ENCODE data around the gene CD3D. TPM values are rescaled to one million over a fixed set of nuclear protein-coding genes. Genes with fewer than 3 reads are reported as not detected.

The CD3D gene
- total RNA-seq, 1 donor from 2014 or later: 0.61 TPM

GRCh38 chr11:118334745-118335144 lies 7.8 kb downstream of the CD3D start:
- peaks cover 19% of the 10 kb centered on the region for H3K27me3 Mint-ChIP-seq (ENCODE audit: low read depth, unreplicated experiment)
- no peaks in the 10 kb centered on the region for H3K4me1 ChIP-seq (ENCODE audit: insufficient read depth, low read length)
- no peak overlapping the region for H2AFZ ChIP-seq (ENCODE audit: low read depth, low read length)
- no peak overlapping the region for H3K4me2 ChIP-seq (ENCODE audit: low read length)
- H3K4me1 Mint-ChIP-seq (ENCODE audit: low read depth, unreplicated experiment): peaks cover 2% of the 10 kb centered on the region
- no peaks in the 10 kb centered on the region for H3K9me3 ChIP-seq (ENCODE audit: insufficient read depth, low read depth, low read length)
- no peak overlapping the region for H3K4me3 ChIP-seq (ENCODE audit: insufficient read depth, low read depth, low read length)
- H3K27me3 ChIP-seq (ENCODE audit: insufficient read depth, low read length): no peaks in the 10 kb centered on the region
- no peaks in the 10 kb centered on the region for H3K9me3 Mint-ChIP-seq (ENCODE audit: unreplicated experiment)
- FAIRE-seq (no peak), DNase-seq (ENCODE audit: low read depth) (no peak)
- TF ChIP-seq EZH2 (IDR thresholded peaks at IDR 0.05; ENCODE audit: insufficient read depth, low read length) (no peak), CTCF (IDR thresholded peaks at IDR 0.05; ENCODE audit: insufficient read depth, low read depth, low read length) (no peak)
- H3K36me3 Mint-ChIP-seq (ENCODE audit: low read depth, unreplicated experiment): no peaks in the 10 kb centered on the region
- H3K4me3 Mint-ChIP-seq (ENCODE audit: unreplicated experiment): no peak overlapping the region
- no peaks in the 10 kb centered on the region for H3K36me3 ChIP-seq (ENCODE audit: insufficient read depth, low read length)
- no peak overlapping the region for H3K27ac Mint-ChIP-seq (ENCODE audit: unreplicated experiment)
- no peak overlapping the region for H3K9ac ChIP-seq (ENCODE audit: low read length)
- no peaks in the 10 kb centered on the region for H3K79me2 ChIP-seq (ENCODE audit: insufficient read depth, low read length)
- H3K27ac ChIP-seq (ENCODE audit: low read depth, low read length): no peak overlapping the region
- no peaks in the 10 kb centered on the region for H4K20me1 ChIP-seq (ENCODE audit: insufficient read depth, low read length)

GRCh38 chr11:118328745-118329144 lies 13.8 kb downstream of the CD3D start:
- H2AFZ ChIP-seq (ENCODE audit: low read depth, low read length): no peak overlapping the region
- H4K20me1 ChIP-seq (ENCODE audit: insufficient read depth, low read length): no peaks in the 10 kb centered on the region
- H3K27me3 Mint-ChIP-seq (ENCODE audit: low read depth, unreplicated experiment): peaks cover 18% of the 10 kb centered on the region
- no peak overlapping the region for H3K27ac ChIP-seq (ENCODE audit: low read depth, low read length)
- no peaks in the 10 kb centered on the region for H3K79me2 ChIP-seq (ENCODE audit: insufficient read depth, low read length)
- peaks cover 7% of the 10 kb centered on the region for H3K9me3 Mint-ChIP-seq (ENCODE audit: unreplicated experiment)
- H3K4me1 ChIP-seq (ENCODE audit: insufficient read depth, low read length): no peaks in the 10 kb centered on the region
- no peaks in the 10 kb centered on the region for H3K27me3 ChIP-seq (ENCODE audit: insufficient read depth, low read length)
- no peak overlapping the region for H3K4me3 Mint-ChIP-seq (ENCODE audit: unreplicated experiment)
- H3K36me3 Mint-ChIP-seq (ENCODE audit: low read depth, unreplicated experiment): no peaks in the 10 kb centered on the region
- no peaks in the 10 kb centered on the region for H3K9me3 ChIP-seq (ENCODE audit: insufficient read depth, low read depth, low read length)
- H3K27ac Mint-ChIP-seq (ENCODE audit: unreplicated experiment): no peak overlapping the region
- no peaks in the 10 kb centered on the region for H3K36me3 ChIP-seq (ENCODE audit: insufficient read depth, low read length)
- no peak overlapping the region for H3K4me3 ChIP-seq (ENCODE audit: insufficient read depth, low read depth, low read length)
- DNase-seq (ENCODE audit: low read depth) (no peak), FAIRE-seq (no peak)
- no peak overlapping the region for H3K9ac ChIP-seq (ENCODE audit: low read length)
- TF ChIP-seq CTCF (IDR thresholded peaks at IDR 0.05; ENCODE audit: insufficient read depth, low read depth, low read length): no peak
- TF ChIP-seq EZH2 (IDR thresholded peaks at IDR 0.05; ENCODE audit: insufficient read depth, low read length): no peak
- no peak overlapping the region for H3K4me2 ChIP-seq (ENCODE audit: low read length)
- H3K4me1 Mint-ChIP-seq (ENCODE audit: low read depth, unreplicated experiment): no peaks in the 10 kb centered on the region

- no peaks in the 10 kb centered on the region for H3K9me3 ChIP-seq (ENCODE audit: insufficient read depth, low read depth, low read length)
- no peak overlapping the region for H2AFZ ChIP-seq (ENCODE audit: low read depth, low read length)
- DNase-seq (ENCODE audit: low read depth) (no peak), FAIRE-seq (no peak)
- H3K4me3 ChIP-seq (ENCODE audit: insufficient read depth, low read depth, low read length): no peak overlapping the region
- Mint-ChIP-seq H3K9me3 (ENCODE audit: unreplicated experiment) (peaks cover 9% of the 10 kb centered on the region), H3K4me3 (ENCODE audit: unreplicated experiment) (no peak overlapping the region), H3K4me1 (ENCODE audit: low read depth, unreplicated experiment) (no peaks in the 10 kb centered on the region), H3K27me3 (ENCODE audit: low read depth, unreplicated experiment) (peaks cover 30% of the 10 kb centered on the region), H3K36me3 (ENCODE audit: low read depth, unreplicated experiment) (no peaks in the 10 kb centered on the region), H3K27ac (ENCODE audit: unreplicated experiment) (no peak overlapping the region)
- H3K79me2 ChIP-seq (ENCODE audit: insufficient read depth, low read length): no peaks in the 10 kb centered on the region
- no peak overlapping the region for H3K4me2 ChIP-seq (ENCODE audit: low read length)
- no peaks in the 10 kb centered on the region for H3K4me1 ChIP-seq (ENCODE audit: insufficient read depth, low read length)
- no peaks in the 10 kb centered on the region for H4K20me1 ChIP-seq (ENCODE audit: insufficient read depth, low read length)
- no peak overlapping the region for H3K27ac ChIP-seq (ENCODE audit: low read depth, low read length)
- TF ChIP-seq EZH2 (IDR thresholded peaks at IDR 0.05; ENCODE audit: insufficient read depth, low read length) (no peak), CTCF (IDR thresholded peaks at IDR 0.05; ENCODE audit: insufficient read depth, low read depth, low read length) (no peak)
- no peaks in the 10 kb centered on the region for H3K27me3 ChIP-seq (ENCODE audit: insufficient read depth, low read length)
- H3K36me3 ChIP-seq (ENCODE audit: insufficient read depth, low read length): no peaks in the 10 kb centered on the region
- H3K9ac ChIP-seq (ENCODE audit: low read length): no peak overlapping the region
These were observed 17.2 kb downstream of the CD3D start for GRCh38 chr11:118325283-118325682.

All from astrocyte (in vitro differentiated cells and primary cell).